Astrocyte of the cerebellum (primary cell): ENCODE data around the gene MTPN.

Experiments
- DNase-seq: peaks from one replicate; pipeline ENCODE4 v3.0.0-alpha.2; 2011; ENCODE audit warnings: low read depth
- H3K4me3 ChIP-seq: 2 replicates; pipeline ENCODE4 v1.5.1; 2011; ENCODE audit warnings: mild to moderate bottlenecking, low read depth, low read length, moderate library complexity
- in situ Hi-C: cut with HindIII; loops from 2 replicates; pipeline ENCODE4 v1.10.0; 2017; ENCODE audit warnings: low sequenced_read_pairs
- TF ChIP-seq, protein P1 (sequence below): IDR thresholded peaks from 2 replicates; pipeline ENCODE4 v1.5.1; 2012; ENCODE audit warnings: low read length, low read depth, moderate library complexity, mild to moderate bottlenecking; ENCODE audit errors: missing control alignments

The MTPN gene

DNA sequence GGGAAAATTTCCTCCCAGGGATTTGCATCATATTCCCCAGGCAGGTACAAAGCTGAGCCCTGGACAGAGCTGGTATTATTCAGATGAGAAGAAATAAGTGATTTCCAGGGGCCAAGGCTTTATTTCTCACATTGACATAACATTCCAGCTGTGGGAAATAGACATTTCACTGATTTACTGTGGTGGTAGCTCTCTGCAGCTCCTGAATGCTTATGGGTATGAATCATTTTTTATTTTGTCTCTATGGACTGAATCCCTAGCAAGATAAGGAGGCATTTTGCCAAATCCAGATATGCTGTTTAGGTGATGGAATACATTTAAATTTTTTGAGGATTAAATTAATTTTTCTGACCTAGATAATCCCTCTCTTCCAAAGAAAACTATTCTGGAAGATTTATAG, 97.9 kb downstream of the MTPN start:
- in situ Hi-C loops, result no loop called here
- no peak for DNase-seq
- no peak overlapping the region for H3K4me3 ChIP-seq
- TF ChIP-seq, protein P1, sequence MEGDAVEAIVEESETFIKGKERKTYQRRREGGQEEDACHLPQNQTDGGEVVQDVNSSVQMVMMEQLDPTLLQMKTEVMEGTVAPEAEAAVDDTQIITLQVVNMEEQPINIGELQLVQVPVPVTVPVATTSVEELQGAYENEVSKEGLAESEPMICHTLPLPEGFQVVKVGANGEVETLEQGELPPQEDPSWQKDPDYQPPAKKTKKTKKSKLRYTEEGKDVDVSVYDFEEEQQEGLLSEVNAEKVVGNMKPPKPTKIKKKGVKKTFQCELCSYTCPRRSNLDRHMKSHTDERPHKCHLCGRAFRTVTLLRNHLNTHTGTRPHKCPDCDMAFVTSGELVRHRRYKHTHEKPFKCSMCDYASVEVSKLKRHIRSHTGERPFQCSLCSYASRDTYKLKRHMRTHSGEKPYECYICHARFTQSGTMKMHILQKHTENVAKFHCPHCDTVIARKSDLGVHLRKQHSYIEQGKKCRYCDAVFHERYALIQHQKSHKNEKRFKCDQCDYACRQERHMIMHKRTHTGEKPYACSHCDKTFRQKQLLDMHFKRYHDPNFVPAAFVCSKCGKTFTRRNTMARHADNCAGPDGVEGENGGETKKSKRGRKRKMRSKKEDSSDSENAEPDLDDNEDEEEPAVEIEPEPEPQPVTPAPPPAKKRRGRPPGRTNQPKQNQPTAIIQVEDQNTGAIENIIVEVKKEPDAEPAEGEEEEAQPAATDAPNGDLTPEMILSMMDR, result no peak

DNA sequence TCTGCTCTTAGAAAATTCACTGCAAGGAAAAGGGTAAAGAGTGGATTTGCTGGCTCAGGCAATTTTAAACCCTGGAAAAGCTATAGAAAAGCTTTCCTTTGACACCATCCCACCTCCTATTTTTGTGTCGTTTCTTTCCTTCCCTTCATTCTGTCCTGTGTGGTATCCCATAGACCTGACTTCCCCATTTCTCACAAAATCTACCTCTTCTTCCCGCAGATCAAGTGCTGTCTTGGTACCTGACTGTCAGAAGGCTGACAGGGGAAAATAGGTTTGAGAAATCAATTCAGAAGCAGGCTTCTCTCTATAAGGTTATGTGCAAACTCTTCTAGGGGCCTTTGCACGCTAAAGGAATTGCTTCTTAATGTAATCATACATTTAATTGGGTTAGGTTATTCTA, 98.9 kb downstream of the MTPN start:
- in situ Hi-C loops, result no loop called here
- TF ChIP-seq, protein P1, result no peak
- no peak for DNase-seq
- H3K4me3 ChIP-seq, result no peak overlapping the region

DNA sequence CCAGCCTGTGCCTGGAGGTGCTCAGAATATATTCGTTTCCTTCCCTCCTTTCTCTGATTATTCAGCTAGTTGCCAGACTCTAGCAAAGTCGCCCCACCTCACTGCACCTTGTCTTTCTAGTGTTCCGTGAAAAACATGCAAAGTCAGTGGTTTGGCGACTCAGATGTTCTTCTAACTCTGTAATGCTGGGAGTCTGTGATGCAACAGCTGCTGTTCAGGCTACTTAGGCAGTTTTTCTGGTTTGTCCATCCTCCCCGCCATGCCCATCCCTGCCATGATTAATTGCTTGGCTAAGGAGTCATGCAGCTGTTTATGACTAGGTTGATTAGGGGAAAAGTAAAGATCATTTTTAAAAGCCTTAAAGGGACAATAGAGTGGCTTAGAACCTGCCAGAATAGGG, 99.4 kb downstream of the MTPN start:
- TF ChIP-seq, protein P1, result no peak
- no peak overlapping the region for H3K4me3 ChIP-seq
- in situ Hi-C loops, result no loop called here
- DNase-seq, result peak; percentile 46
